ENCODE data around the gene RNF207. TPM values are rescaled to one million over a fixed set of nuclear protein-coding genes. Genes with fewer than 3 reads are reported as not detected.

Gene RNF207
- total RNA-seq, 2 donors from 2014 or later: 4.8 to 7.7 TPM

GRCh38 chr1:6207075-6207885 lies 1.4 kb downstream of the RNF207 start:
- Histone ChIP-seq H3K9me3 (ENCODE audit: control insufficient read depth, low read length) (no peaks in the 10 kb centered on the region), H3K9ac (ENCODE audit: extremely low read depth, low read length, poor library complexity, severe bottlenecking) (no peak overlapping the region), H3K36me3 (ENCODE audit: control insufficient read depth, insufficient read depth, low read length) (no peaks in the 10 kb centered on the region), H3K4me3 (ENCODE audit: low read length) (no peak overlapping the region), H3K4me1 (ENCODE audit: control insufficient read depth, insufficient read depth, low read length) (no peaks in the 10 kb centered on the region), H3K27me3 (ENCODE audit: control insufficient read depth, insufficient read depth, low read length, poor library complexity, severe bottlenecking) (peaks cover 40% of the 10 kb centered on the region), H3K27ac (ENCODE audit: low read depth, low read length) (no peak overlapping the region)
- Mint-ChIP-seq H3K36me3 (ENCODE audit: low read depth) (no peaks in the 10 kb centered on the region), H3K4me3 (no peak overlapping the region), H3K9me3 (no peaks in the 10 kb centered on the region), H3K27ac (no peak overlapping the region), H3K4me1 (peaks cover 2% of the 10 kb centered on the region), H3K27me3 (ENCODE audit: insufficient read depth) (peaks cover 40% of the 10 kb centered on the region)
- DNase-seq: no peak
- 90 to 98% methylated on average over 13 to 19 of the region's 19 CpGs for WGBS, 2 experiments (ENCODE audit: insufficient coverage in 1 of 2, insufficient read length in 1 of 2)
- TF ChIP-seq CTCF (conservative IDR thresholded peaks at IDR 0.05): no peak

- H3K27me3 ChIP-seq (ENCODE audit: control insufficient read depth, insufficient read depth, low read length, poor library complexity, severe bottlenecking): peaks cover 40% of the 10 kb centered on the region
- no peaks in the 10 kb centered on the region for H3K36me3 ChIP-seq (ENCODE audit: control insufficient read depth, insufficient read depth, low read length)
- no peak overlapping the region for H3K4me3 ChIP-seq (ENCODE audit: low read length)
- no peak for TF ChIP-seq CTCF (conservative IDR thresholded peaks at IDR 0.05)
- Mint-ChIP-seq H3K4me3 (no peak overlapping the region), H3K4me1 (peaks cover 2% of the 10 kb centered on the region), H3K27me3 (ENCODE audit: insufficient read depth) (peaks cover 40% of the 10 kb centered on the region), H3K27ac (no peak overlapping the region), H3K36me3 (ENCODE audit: low read depth) (no peaks in the 10 kb centered on the region), H3K9me3 (no peaks in the 10 kb centered on the region)
- 91% methylated on average over 8 to 10 of the region's 10 CpGs for WGBS, 2 experiments (ENCODE audit: insufficient coverage in 1 of 2, insufficient read length in 1 of 2)
- no peaks in the 10 kb centered on the region for H3K4me1 ChIP-seq (ENCODE audit: control insufficient read depth, insufficient read depth, low read length)
- no peak for DNase-seq
- H3K9me3 ChIP-seq (ENCODE audit: control insufficient read depth, low read length): no peaks in the 10 kb centered on the region
- no peak overlapping the region for H3K27ac ChIP-seq (ENCODE audit: low read depth, low read length)
- H3K9ac ChIP-seq (ENCODE audit: extremely low read depth, low read length, poor library complexity, severe bottlenecking): no peak overlapping the region
Measured at GRCh38 chr1:6207921-6208320, 2.0 kb downstream of the RNF207 start.

GRCh38 chr1:6208723-6209660 lies 3.1 kb downstream of the RNF207 start:
- Mint-ChIP-seq H3K27me3 (ENCODE audit: insufficient read depth) (peaks cover 44% of the 10 kb centered on the region), H3K36me3 (ENCODE audit: low read depth) (no peaks in the 10 kb centered on the region), H3K9me3 (no peaks in the 10 kb centered on the region), H3K4me3 (peak overlapping the region; percentile 41), H3K27ac (no peak overlapping the region), H3K4me1 (peaks cover 2% of the 10 kb centered on the region)
- 9 to 13% methylated on average over 31 to 99 of the region's 99 CpGs for WGBS, 2 experiments (ENCODE audit: insufficient coverage in 1 of 2, insufficient read length in 1 of 2)
- no peak overlapping the region for H3K9ac ChIP-seq (ENCODE audit: extremely low read depth, low read length, poor library complexity, severe bottlenecking)
- peak overlapping the region; percentile 40 for H3K4me3 ChIP-seq (ENCODE audit: low read length)
- peak; percentile 64 for TF ChIP-seq CTCF (conservative IDR thresholded peaks at IDR 0.05)
- no peaks in the 10 kb centered on the region for H3K4me1 ChIP-seq (ENCODE audit: control insufficient read depth, insufficient read depth, low read length)
- no peaks in the 10 kb centered on the region for H3K36me3 ChIP-seq (ENCODE audit: control insufficient read depth, insufficient read depth, low read length)
- H3K27me3 ChIP-seq (ENCODE audit: control insufficient read depth, insufficient read depth, low read length, poor library complexity, severe bottlenecking): peaks cover 40% of the 10 kb centered on the region
- H3K9me3 ChIP-seq (ENCODE audit: control insufficient read depth, low read length): no peaks in the 10 kb centered on the region
- DNase-seq: peak; percentile 81
- no peak overlapping the region for H3K27ac ChIP-seq (ENCODE audit: low read depth, low read length)

Measured in endodermal cell (in vitro differentiated cells).